ENCODE data around the gene ITGA3. TPM values are rescaled to one million over a fixed set of nuclear protein-coding genes. Genes with fewer than 3 reads are reported as not detected.

The ITGA3 gene
- total and polyA plus RNA-seq, 2 of the 13 experiments (the other 11 are each of a cell fraction or from before 2014, with no cell fraction given) = 0.48 to 0.69 TPM

DNA sequence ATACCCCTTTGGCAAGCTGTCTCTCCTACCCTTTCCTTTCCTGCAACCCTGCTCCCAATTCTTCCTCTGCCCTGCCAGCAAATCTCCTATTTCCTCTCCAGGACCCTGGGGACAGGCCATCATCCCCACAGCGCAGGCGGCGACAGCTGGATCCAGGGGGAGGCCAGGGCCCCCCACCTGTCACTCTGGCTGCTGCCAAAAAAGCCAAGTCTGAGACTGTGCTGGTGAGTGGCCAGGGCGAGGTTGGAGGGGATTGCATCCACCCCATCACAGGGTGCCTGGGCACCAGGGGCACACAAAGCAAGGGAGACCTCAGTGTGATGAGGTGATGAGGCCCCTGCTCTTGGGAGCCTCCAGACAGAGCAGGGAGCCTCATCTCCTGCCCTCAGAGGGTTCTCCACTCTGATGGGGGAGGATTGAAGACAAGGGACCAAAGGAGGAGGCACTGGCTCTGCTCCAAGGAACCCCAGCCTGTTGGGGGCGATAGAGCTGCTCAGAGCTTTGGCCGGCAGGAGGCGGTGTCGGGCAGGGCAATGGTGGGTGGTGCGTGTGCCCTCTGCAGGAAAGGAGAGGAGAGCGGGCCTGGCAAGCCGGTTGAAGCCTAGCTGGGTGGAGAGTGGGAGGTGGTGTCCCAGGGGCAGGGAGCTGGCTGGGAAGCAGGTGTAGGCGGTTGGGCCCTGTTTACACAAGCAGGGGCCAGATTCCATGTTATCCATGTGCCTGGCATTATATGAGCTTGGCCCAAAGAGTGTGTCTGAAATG lies 23.6 kb downstream of the ITGA3 start (continued):
- TF ChIP-seq MYNN (CRISPR knock-in tag; IDR thresholded peaks at IDR 0.05; ENCODE audit: low read depth) = no peak
- TF ChIP-seq, protein P1, sequence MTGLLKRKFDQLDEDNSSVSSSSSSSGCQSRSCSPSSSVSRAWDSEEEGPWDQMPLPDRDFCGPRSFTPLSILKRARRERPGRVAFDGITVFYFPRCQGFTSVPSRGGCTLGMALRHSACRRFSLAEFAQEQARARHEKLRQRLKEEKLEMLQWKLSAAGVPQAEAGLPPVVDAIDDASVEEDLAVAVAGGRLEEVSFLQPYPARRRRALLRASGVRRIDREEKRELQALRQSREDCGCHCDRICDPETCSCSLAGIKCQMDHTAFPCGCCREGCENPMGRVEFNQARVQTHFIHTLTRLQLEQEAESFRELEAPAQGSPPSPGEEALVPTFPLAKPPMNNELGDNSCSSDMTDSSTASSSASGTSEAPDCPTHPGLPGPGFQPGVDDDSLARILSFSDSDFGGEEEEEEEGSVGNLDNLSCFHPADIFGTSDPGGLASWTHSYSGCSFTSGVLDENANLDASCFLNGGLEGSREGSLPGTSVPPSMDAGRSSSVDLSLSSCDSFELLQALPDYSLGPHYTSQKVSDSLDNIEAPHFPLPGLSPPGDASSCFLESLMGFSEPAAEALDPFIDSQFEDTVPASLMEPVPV (CRISPR knock-in tag; IDR thresholded peaks at IDR 0.05) = no peak; the same call in 1 of the 2 replicates
- TF ChIP-seq, protein P2, sequence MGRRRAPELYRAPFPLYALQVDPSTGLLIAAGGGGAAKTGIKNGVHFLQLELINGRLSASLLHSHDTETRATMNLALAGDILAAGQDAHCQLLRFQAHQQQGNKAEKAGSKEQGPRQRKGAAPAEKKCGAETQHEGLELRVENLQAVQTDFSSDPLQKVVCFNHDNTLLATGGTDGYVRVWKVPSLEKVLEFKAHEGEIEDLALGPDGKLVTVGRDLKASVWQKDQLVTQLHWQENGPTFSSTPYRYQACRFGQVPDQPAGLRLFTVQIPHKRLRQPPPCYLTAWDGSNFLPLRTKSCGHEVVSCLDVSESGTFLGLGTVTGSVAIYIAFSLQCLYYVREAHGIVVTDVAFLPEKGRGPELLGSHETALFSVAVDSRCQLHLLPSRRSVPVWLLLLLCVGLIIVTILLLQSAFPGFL (CRISPR knock-in tag; IDR thresholded peaks at IDR 0.05) = no peak
- no peak for TF ChIP-seq GRHL1 (CRISPR knock-in tag; conservative IDR thresholded peaks at IDR 0.05)
- TF ChIP-seq, protein P3, sequence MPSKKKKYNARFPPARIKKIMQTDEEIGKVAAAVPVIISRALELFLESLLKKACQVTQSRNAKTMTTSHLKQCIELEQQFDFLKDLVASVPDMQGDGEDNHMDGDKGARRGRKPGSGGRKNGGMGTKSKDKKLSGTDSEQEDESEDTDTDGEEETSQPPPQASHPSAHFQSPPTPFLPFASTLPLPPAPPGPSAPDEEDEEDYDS (CRISPR knock-in tag; IDR thresholded peaks at IDR 0.05) = no peak
- TF ChIP-seq CAMTA2 (CRISPR knock-in tag; IDR thresholded peaks at IDR 0.05; ENCODE audit: borderline replicate concordance) = no peak
- TF ChIP-seq ZNF296 (CRISPR knock-in tag; conservative IDR thresholded peaks at IDR 0.05) = no peak
- no peak for TF ChIP-seq ZNF607 (CRISPR knock-in tag; IDR thresholded peaks at IDR 0.05; ENCODE audit: borderline replicate concordance)
- TF ChIP-seq NONO (IDR thresholded peaks at IDR 0.05) = no peak
- peak; percentile 81 for TF ChIP-seq NONO (CRISPR knock-in tag; conservative IDR thresholded peaks at IDR 0.05)
- TF ChIP-seq ZNF598 (CRISPR knock-in tag; IDR thresholded peaks at IDR 0.05; ENCODE audit: borderline replicate concordance) = no peak
- TF ChIP-seq ZBTB2 (CRISPR knock-in tag; IDR thresholded peaks at IDR 0.05; ENCODE audit: low read depth) = no peak
- TF ChIP-seq CREM (IDR thresholded peaks at IDR 0.05) = no peak
- no peak for TF ChIP-seq CREM (CRISPR knock-in tag; IDR thresholded peaks at IDR 0.05)
- no peak for TF ChIP-seq ZNF646 (CRISPR knock-in tag; IDR thresholded peaks at IDR 0.05)
- TF ChIP-seq ZNF556 (CRISPR knock-in tag; IDR thresholded peaks at IDR 0.05; ENCODE audit: borderline replicate concordance) = no peak
